ENCODE measurements around the gene CLK3.

CLK3 gene

DNA sequence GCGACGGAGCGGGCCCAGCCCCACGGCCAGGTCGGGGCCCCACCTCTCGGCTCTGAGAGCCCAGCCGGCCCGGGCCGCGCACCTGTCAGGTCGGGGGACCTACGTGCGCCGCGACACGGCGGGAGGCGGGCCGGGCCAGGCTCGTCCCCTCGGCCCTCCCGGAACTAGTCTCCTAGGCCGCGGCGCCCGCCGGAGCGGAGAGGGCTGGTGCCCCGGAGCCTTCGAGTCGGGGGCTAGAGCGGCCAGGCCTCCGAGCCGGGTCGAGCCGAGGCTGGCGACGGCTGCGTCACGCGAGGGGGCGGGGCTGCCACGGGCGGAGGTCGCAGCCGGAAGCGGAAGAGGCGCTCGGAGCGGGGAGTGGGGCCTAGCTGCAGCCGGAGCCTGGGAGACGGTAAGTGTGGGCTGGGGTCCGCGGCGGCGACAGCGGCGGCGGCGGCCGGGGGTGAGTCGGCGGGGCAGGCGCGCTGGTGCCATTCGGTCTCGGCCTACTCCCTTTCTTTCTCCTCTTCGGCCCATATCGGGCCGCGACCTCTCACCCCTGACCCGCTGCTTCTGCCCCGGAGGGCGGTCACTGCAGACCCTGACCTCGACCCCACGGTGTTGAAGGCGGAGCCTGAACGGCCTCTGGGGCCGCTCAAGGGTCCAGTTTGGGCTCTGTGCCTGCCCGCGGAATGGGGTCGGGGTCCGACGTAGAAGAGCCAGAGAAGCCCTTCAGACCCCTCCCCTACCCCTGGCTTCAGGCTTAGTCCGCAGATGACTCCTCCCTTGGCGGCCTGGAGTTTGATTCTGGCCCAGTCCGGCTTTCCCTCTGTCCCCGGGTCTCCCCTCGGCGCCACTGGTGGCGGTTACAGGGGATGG lies at the start of gene CLK3:
Gene CLK3, plus strand, starts transcription at position 329 of the 858 bp plus-strand sequence. CDS start 3,361 bp downstream, outside the sequence.
- Histone ChIP-seq H3K4me1 (ENCODE audit: control insufficient read depth, low read depth, low read length) (peaks cover 3% of the 10 kb centered on the region), H3K9me3 (ENCODE audit: control insufficient read depth, low read depth, low read length) (no peaks in the 10 kb centered on the region), H3K27me3 (ENCODE audit: control insufficient read depth, insufficient read depth, low read length) (peaks cover 18% of the 10 kb centered on the region), H3K4me3 (ENCODE audit: low read length) (peak within 1 kb of the TSS; percentile 88), H3K36me3 (ENCODE audit: control insufficient read depth, low read depth, low read length) (peaks cover 17% of the 10 kb centered on the region), H3K27ac (ENCODE audit: low read length) (peak within 1 kb of the TSS; percentile 35), H3K9ac (ENCODE audit: low read length) (peak within 1 kb of the TSS; percentile 90)

GRCh38 chr15:74568594-74568993 lies 47.0 kb upstream of the CLK3 start:
- H3K36me3 ChIP-seq (ENCODE audit: control insufficient read depth, low read depth, low read length), result peaks cover 56% of the 10 kb centered on the region
- no peaks in the 10 kb centered on the region for H3K9me3 ChIP-seq (ENCODE audit: control insufficient read depth, low read depth, low read length)
- no peak overlapping the region for H3K9ac ChIP-seq (ENCODE audit: low read length)
- no peaks in the 10 kb centered on the region for H3K27me3 ChIP-seq (ENCODE audit: control insufficient read depth, insufficient read depth, low read length)
- H3K27ac ChIP-seq (ENCODE audit: low read length), result no peak overlapping the region
- H3K4me1 ChIP-seq (ENCODE audit: control insufficient read depth, low read depth, low read length), result no peaks in the 10 kb centered on the region
- no peak overlapping the region for H3K4me3 ChIP-seq (ENCODE audit: low read length)

DNA sequence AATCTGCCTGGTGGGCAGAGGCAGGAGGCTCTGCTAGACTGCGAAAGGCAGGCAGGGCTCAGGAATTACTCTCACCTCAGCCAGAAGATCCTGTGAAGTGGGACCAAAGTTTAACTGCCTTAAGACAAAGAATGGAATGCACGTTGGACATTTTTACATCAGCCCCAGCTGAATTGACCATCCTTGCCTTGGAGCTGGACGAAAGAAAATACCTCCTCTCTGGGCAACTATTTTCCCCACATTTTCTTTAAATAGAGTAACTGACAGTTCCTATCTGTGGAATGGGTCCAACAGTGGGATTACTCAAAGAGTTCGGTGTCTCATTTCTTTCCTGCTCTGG lies 45.9 kb upstream of the CLK3 start:
- no peak overlapping the region for H3K9ac ChIP-seq (ENCODE audit: low read length)
- peaks cover 61% of the 10 kb centered on the region for H3K36me3 ChIP-seq (ENCODE audit: control insufficient read depth, low read depth, low read length)
- no peaks in the 10 kb centered on the region for H3K27me3 ChIP-seq (ENCODE audit: control insufficient read depth, insufficient read depth, low read length)
- no peaks in the 10 kb centered on the region for H3K4me1 ChIP-seq (ENCODE audit: control insufficient read depth, low read depth, low read length)
- no peak overlapping the region for H3K4me3 ChIP-seq (ENCODE audit: low read length)
- H3K9me3 ChIP-seq (ENCODE audit: control insufficient read depth, low read depth, low read length), result no peaks in the 10 kb centered on the region
- H3K27ac ChIP-seq (ENCODE audit: low read length), result no peak overlapping the region

DNA sequence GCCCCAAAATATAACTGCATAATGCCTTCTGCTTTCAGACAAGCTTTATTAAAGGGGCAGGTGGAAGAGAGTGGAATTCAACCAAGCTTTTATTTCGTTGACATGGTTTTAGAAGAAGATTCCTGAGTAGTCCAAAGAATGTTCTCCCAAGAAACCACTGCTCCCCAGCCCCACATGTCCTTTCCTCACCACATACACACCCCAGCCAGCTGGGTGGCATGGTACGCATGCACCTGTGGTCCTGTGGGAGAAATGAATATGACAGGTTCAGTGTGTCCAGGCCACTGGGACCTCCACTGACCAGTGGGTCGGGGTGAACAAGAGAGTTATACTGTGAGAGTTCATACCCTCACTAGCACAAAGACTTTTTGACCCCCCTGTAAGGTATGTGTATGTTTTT lies 44.4 kb upstream of the CLK3 start:
- Histone ChIP-seq H3K27ac (ENCODE audit: low read length) (no peak overlapping the region), H3K9ac (ENCODE audit: low read length) (no peak overlapping the region), H3K36me3 (ENCODE audit: control insufficient read depth, low read depth, low read length) (peaks cover 74% of the 10 kb centered on the region)

GRCh38 chr15:74573987-74574386 lies 41.6 kb upstream of the CLK3 start:
- Histone ChIP-seq H3K9ac (ENCODE audit: low read length) (no peak overlapping the region), H3K36me3 (ENCODE audit: control insufficient read depth, low read depth, low read length) (peaks cover 78% of the 10 kb centered on the region), H3K9me3 (ENCODE audit: control insufficient read depth, low read depth, low read length) (no peaks in the 10 kb centered on the region)

More for the DNA sequence above, 44.4 kb upstream of the CLK3 start:
- H3K4me1 ChIP-seq (ENCODE audit: control insufficient read depth, low read depth, low read length), result no peaks in the 10 kb centered on the region
- H3K4me3 ChIP-seq (ENCODE audit: low read length), result no peak overlapping the region
- no peaks in the 10 kb centered on the region for H3K27me3 ChIP-seq (ENCODE audit: control insufficient read depth, insufficient read depth, low read length)
- H3K9me3 ChIP-seq (ENCODE audit: control insufficient read depth, low read depth, low read length), result no peaks in the 10 kb centered on the region

GRCh38 chr15:74578496-74578994 lies 37.1 kb upstream of the CLK3 start:
- Histone ChIP-seq H3K27ac (ENCODE audit: low read length) (no peak overlapping the region), H3K27me3 (ENCODE audit: control insufficient read depth, insufficient read depth, low read length) (no peaks in the 10 kb centered on the region), H3K4me3 (ENCODE audit: low read length) (no peak overlapping the region), H3K9me3 (ENCODE audit: control insufficient read depth, low read depth, low read length) (no peaks in the 10 kb centered on the region), H3K9ac (ENCODE audit: low read length) (no peak overlapping the region), H3K36me3 (ENCODE audit: control insufficient read depth, low read depth, low read length) (peaks cover 74% of the 10 kb centered on the region), H3K4me1 (ENCODE audit: control insufficient read depth, low read depth, low read length) (no peaks in the 10 kb centered on the region)

More at GRCh38 chr15:74573987-74574386, 41.6 kb upstream of the CLK3 start:
- H3K4me3 ChIP-seq (ENCODE audit: low read length), result no peak overlapping the region
- H3K27ac ChIP-seq (ENCODE audit: low read length), result no peak overlapping the region
- H3K4me1 ChIP-seq (ENCODE audit: control insufficient read depth, low read depth, low read length), result no peaks in the 10 kb centered on the region
- no peaks in the 10 kb centered on the region for H3K27me3 ChIP-seq (ENCODE audit: control insufficient read depth, insufficient read depth, low read length)

DNA sequence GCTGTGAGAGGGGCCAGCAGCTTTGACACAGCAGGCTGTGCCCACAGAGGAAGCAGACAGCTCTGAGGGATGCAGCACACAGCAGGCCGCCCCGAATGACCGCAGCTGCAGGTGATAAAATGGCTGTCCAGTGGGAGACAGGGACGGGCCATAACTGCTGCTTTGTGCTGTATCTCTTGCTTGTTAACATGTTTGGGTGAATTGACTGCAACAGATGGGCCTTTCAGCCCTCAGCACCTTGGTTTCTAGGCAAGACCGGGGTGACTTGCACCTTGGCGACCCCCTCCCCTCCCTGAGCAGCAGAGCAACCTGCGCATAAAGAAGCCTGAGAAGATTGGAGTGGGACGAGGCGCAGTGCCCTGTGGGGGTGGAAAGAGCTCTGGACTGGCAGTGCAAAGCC lies 36.6 kb upstream of the CLK3 start:
- Histone ChIP-seq H3K9ac (ENCODE audit: low read length) (no peak overlapping the region), H3K36me3 (ENCODE audit: control insufficient read depth, low read depth, low read length) (peaks cover 71% of the 10 kb centered on the region), H3K27ac (ENCODE audit: low read length) (no peak overlapping the region), H3K9me3 (ENCODE audit: control insufficient read depth, low read depth, low read length) (no peaks in the 10 kb centered on the region), H3K4me3 (ENCODE audit: low read length) (no peak overlapping the region), H3K4me1 (ENCODE audit: control insufficient read depth, low read depth, low read length) (no peaks in the 10 kb centered on the region), H3K27me3 (ENCODE audit: control insufficient read depth, insufficient read depth, low read length) (no peaks in the 10 kb centered on the region)

GRCh38 chr15:74580538-74581350 lies 34.9 kb upstream of the CLK3 start:
- no peak overlapping the region for H3K4me3 ChIP-seq (ENCODE audit: low read length)
- H3K27me3 ChIP-seq (ENCODE audit: control insufficient read depth, insufficient read depth, low read length), result no peaks in the 10 kb centered on the region
- H3K36me3 ChIP-seq (ENCODE audit: control insufficient read depth, low read depth, low read length), result peaks cover 64% of the 10 kb centered on the region
- H3K9ac ChIP-seq (ENCODE audit: low read length), result no peak overlapping the region
- H3K9me3 ChIP-seq (ENCODE audit: control insufficient read depth, low read depth, low read length), result no peaks in the 10 kb centered on the region
- no peak overlapping the region for H3K27ac ChIP-seq (ENCODE audit: low read length)
- H3K4me1 ChIP-seq (ENCODE audit: control insufficient read depth, low read depth, low read length), result peaks cover 3% of the 10 kb centered on the region

GRCh38 chr15:74584204-74584603 lies 31.4 kb upstream of the CLK3 start:
- peaks cover 9% of the 10 kb centered on the region for H3K4me1 ChIP-seq (ENCODE audit: control insufficient read depth, low read depth, low read length)
- no peak overlapping the region for H3K27ac ChIP-seq (ENCODE audit: low read length)
- no peak overlapping the region for H3K9ac ChIP-seq (ENCODE audit: low read length)
- no peaks in the 10 kb centered on the region for H3K27me3 ChIP-seq (ENCODE audit: control insufficient read depth, insufficient read depth, low read length)
- no peak overlapping the region for H3K4me3 ChIP-seq (ENCODE audit: low read length)
- peaks cover 48% of the 10 kb centered on the region for H3K36me3 ChIP-seq (ENCODE audit: control insufficient read depth, low read depth, low read length)
- no peaks in the 10 kb centered on the region for H3K9me3 ChIP-seq (ENCODE audit: control insufficient read depth, low read depth, low read length)

DNA sequence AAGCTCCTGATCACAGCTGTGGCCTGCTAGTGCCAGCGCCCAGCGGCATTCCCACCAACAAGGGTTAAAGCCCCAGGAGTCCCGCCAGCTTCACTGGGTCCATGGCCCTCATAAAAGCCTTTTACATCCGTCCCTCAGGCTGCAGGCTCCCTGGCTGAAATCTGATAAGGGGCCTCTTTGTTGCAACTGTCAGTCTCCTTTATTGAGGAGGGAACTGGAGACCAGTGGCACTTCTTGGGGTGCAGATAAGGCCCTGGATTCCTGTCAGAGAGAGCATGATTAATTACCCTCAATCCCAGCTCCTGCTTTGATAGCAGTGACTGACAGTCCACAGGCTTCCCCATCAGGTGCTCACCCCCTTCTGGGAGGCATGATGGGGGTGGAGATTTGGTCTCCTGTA lies 30.9 kb upstream of the CLK3 start:
- H3K9ac ChIP-seq (ENCODE audit: low read length), result no peak overlapping the region
- H3K36me3 ChIP-seq (ENCODE audit: control insufficient read depth, low read depth, low read length), result peaks cover 48% of the 10 kb centered on the region
- peaks cover 9% of the 10 kb centered on the region for H3K4me1 ChIP-seq (ENCODE audit: control insufficient read depth, low read depth, low read length)
- no peaks in the 10 kb centered on the region for H3K9me3 ChIP-seq (ENCODE audit: control insufficient read depth, low read depth, low read length)
- H3K27ac ChIP-seq (ENCODE audit: low read length), result no peak overlapping the region
- no peak overlapping the region for H3K4me3 ChIP-seq (ENCODE audit: low read length)
- H3K27me3 ChIP-seq (ENCODE audit: control insufficient read depth, insufficient read depth, low read length), result no peaks in the 10 kb centered on the region

- H3K4me3 ChIP-seq (ENCODE audit: low read length), result no peak overlapping the region
- no peaks in the 10 kb centered on the region for H3K9me3 ChIP-seq (ENCODE audit: control insufficient read depth, low read depth, low read length)
- no peak overlapping the region for H3K27ac ChIP-seq (ENCODE audit: low read length)
- peaks cover 50% of the 10 kb centered on the region for H3K36me3 ChIP-seq (ENCODE audit: control insufficient read depth, low read depth, low read length)
- H3K27me3 ChIP-seq (ENCODE audit: control insufficient read depth, insufficient read depth, low read length), result no peaks in the 10 kb centered on the region
- no peak overlapping the region for H3K9ac ChIP-seq (ENCODE audit: low read length)
- peaks cover 9% of the 10 kb centered on the region for H3K4me1 ChIP-seq (ENCODE audit: control insufficient read depth, low read depth, low read length)
Measured at GRCh38 chr15:74585191-74585590, 30.4 kb upstream of the CLK3 start.
